HEK293 (cell line): Measurements from ENCODE around the gene SH3PXD2B.
"Not testable (repeated sequence)": the region's sequence is repeated elsewhere in the genome, so short reads cannot be mapped to it uniquely, and the experiment has no call there.

ENCODE experiments used
- CTCF ChIA-PET: fragments of 350-600 bp; formaldehyde crosslinking; extraction: SDS; loops from one replicate; lab custom pipeline; 2021; ENCODE audit warnings: antibody characterized with exemption; lab: Yijun Ruan, JAX
- POLR2A ChIA-PET: fragments of 300-600 bp; formaldehyde crosslinking; extraction: SDS; loops from one replicate; lab custom pipeline; 2020; ENCODE audit warnings: antibody characterized with exemption, inconsistent platforms; lab: Yijun Ruan, JAX
- H3K27ac ChIP-seq: fragments of 200-500 bp; sonication (Bioruptor generic); 2 replicates; pipeline ENCODE4 v1.5.1; 2014; ENCODE audit warnings: low read depth, low read length, control low read depth, inconsistent platforms; ENCODE audit errors: extremely low read depth
- H3K36me3 ChIP-seq, 2 experiments: fragments of 200-500 bp in 1 of 2; sonication (Bioruptor generic) in 1 of 2; 1 replicate in 1 of 2; 2 replicates in 1 of 2; pipeline ENCODE4 v1.5.1; 2014 to 2017; ENCODE audit warnings: inconsistent platforms in 2 of 2, low read length in 2 of 2; ENCODE audit not compliant: control insufficient read depth in 2 of 2, insufficient read depth in 1 of 2
- H3K4me1 ChIP-seq: fragments of 200-500 bp; sonication (Bioruptor generic); 2 replicates; pipeline ENCODE4 v1.5.1; 2014; ENCODE audit warnings: mild to moderate bottlenecking, low read length, inconsistent platforms; ENCODE audit not compliant: control insufficient read depth, insufficient read depth
- H3K4me3 ChIP-seq: 2 replicates; pipeline ENCODE4 v1.5.1; 2011; ENCODE audit warnings: low read depth, mild to moderate bottlenecking, control low read depth, low read length, moderate library complexity
- H3K9me3 ChIP-seq: fragments of 200-500 bp; sonication (Bioruptor generic); 2 replicates; pipeline ENCODE4 v1.5.1; 2014; ENCODE audit warnings: low read depth, low read length, inconsistent platforms; ENCODE audit not compliant: control insufficient read depth, insufficient read depth
- FEZF1 ChIP-seq: fragments of 450-650 bp; formaldehyde crosslinking; IDR thresholded peaks from 2 replicates; pipeline ENCODE4 v1.5.1; 2016; ENCODE audit warnings: missing biosample characterization, missing genetic modification characterization
- GFI1B ChIP-seq: fragments of 450-650 bp; formaldehyde crosslinking; IDR thresholded peaks from 2 replicates; pipeline ENCODE4 v1.5.1; 2016; ENCODE audit warnings: missing biosample characterization, missing genetic modification characterization
- HOXA7 ChIP-seq: sonication (generic); formaldehyde crosslinking; IDR thresholded peaks from 2 replicates; pipeline ENCODE4 v1.8.1; 2022; ENCODE audit warnings: missing genetic modification reagents, borderline replicate concordance
- KLF10 ChIP-seq: fragments of 450-650 bp; IDR thresholded peaks from 2 replicates; pipeline ENCODE4 v1.5.1; 2018; ENCODE audit warnings: missing biosample characterization, mild to moderate bottlenecking, missing genetic modification characterization
- PRDM1 ChIP-seq: fragments of 450-650 bp; formaldehyde crosslinking; IDR thresholded peaks from 2 replicates; pipeline ENCODE4; 2016; ENCODE audit warnings: missing biosample characterization, missing genetic modification characterization
- SCRT1 ChIP-seq: fragments of 450-650 bp; formaldehyde crosslinking; IDR thresholded peaks from 2 replicates; pipeline ENCODE4 v1.5.1; 2016; ENCODE audit warnings: missing biosample characterization, missing genetic modification characterization, borderline replicate concordance
- SP3 ChIP-seq: fragments of 450-650 bp; formaldehyde crosslinking; IDR thresholded peaks from 2 replicates; pipeline ENCODE4 v1.5.1; 2016; ENCODE audit warnings: missing biosample characterization, missing genetic modification characterization
- WT1 ChIP-seq: fragments of 450-650 bp; formaldehyde crosslinking; IDR thresholded peaks from 2 replicates; pipeline ENCODE4 v1.5.1; 2016; ENCODE audit warnings: missing biosample characterization, missing genetic modification characterization
- ZBTB21 ChIP-seq: fragments of 450-650 bp; formaldehyde crosslinking; IDR thresholded peaks from 2 replicates; pipeline ENCODE4 v1.5.1; 2017; ENCODE audit warnings: missing biosample characterization, missing genetic modification characterization
- ZFHX2 ChIP-seq: fragments of 450-650 bp; formaldehyde crosslinking; conservative IDR thresholded peaks from 2 replicates; pipeline ENCODE4 v1.5.1; 2016; ENCODE audit warnings: missing biosample characterization, missing genetic modification characterization
- ZIC2 ChIP-seq: fragments of 450-650 bp; formaldehyde crosslinking; IDR thresholded peaks from 2 replicates; pipeline ENCODE4 v1.5.1; 2016; ENCODE audit warnings: missing biosample characterization, missing genetic modification characterization
- ZNF292 ChIP-seq: fragments of 450-650 bp; formaldehyde crosslinking; IDR thresholded peaks from 2 replicates; pipeline ENCODE4 v1.5.1; 2016; ENCODE audit warnings: low read depth, missing biosample characterization, missing genetic modification characterization, borderline replicate concordance
- ZNF354C ChIP-seq: fragments of 450-650 bp; formaldehyde crosslinking; IDR thresholded peaks from 2 replicates; pipeline ENCODE4 v1.5.1; 2016; ENCODE audit warnings: missing biosample characterization, missing genetic modification characterization, low read depth, borderline replicate concordance
- ZNF394 ChIP-seq: fragments of 450-650 bp; formaldehyde crosslinking; IDR thresholded peaks from 2 replicates; pipeline ENCODE4 v1.5.1; 2016; ENCODE audit warnings: missing biosample characterization, missing genetic modification characterization, mild to moderate bottlenecking, moderate library complexity, borderline replicate concordance
- ZNF555 ChIP-seq: fragments of 450-650 bp; formaldehyde crosslinking; conservative IDR thresholded peaks from 2 replicates; pipeline ENCODE4 v1.5.1; 2017; ENCODE audit warnings: missing biosample characterization, mild to moderate bottlenecking, missing genetic modification characterization, inconsistent platforms
- ZNF610 ChIP-seq: fragments of 450-650 bp; formaldehyde crosslinking; IDR thresholded peaks from 2 replicates; pipeline ENCODE4 v1.5.1; 2016; ENCODE audit warnings: missing biosample characterization, missing genetic modification characterization, borderline replicate concordance
- ZNF629 ChIP-seq: fragments of 450-650 bp; formaldehyde crosslinking; IDR thresholded peaks from 2 replicates; pipeline ENCODE4 v1.5.1; 2017; ENCODE audit warnings: missing biosample characterization, missing genetic modification characterization
- ZNF664 ChIP-seq: fragments of 450-650 bp; formaldehyde crosslinking; IDR thresholded peaks from 2 replicates; pipeline ENCODE4 v1.5.1; 2016; ENCODE audit warnings: missing biosample characterization, missing genetic modification characterization
- ZNF747 ChIP-seq: fragments of 450-650 bp; formaldehyde crosslinking; IDR thresholded peaks from 2 replicates; pipeline ENCODE4 v1.5.1; 2016; ENCODE audit warnings: missing biosample characterization, missing genetic modification characterization
- TF ChIP-seq, protein P1 (sequence below): sonication (generic); formaldehyde crosslinking; IDR thresholded peaks from 2 replicates; pipeline ENCODE4 v1.8.1; 2022; ENCODE audit warnings: mild to moderate bottlenecking, moderate library complexity, missing genetic modification reagents
- TF ChIP-seq, protein P2 (sequence below): fragments of 450-650 bp; formaldehyde crosslinking; IDR thresholded peaks from 2 replicates; pipeline ENCODE4 v1.5.1; 2017; ENCODE audit warnings: missing biosample characterization, missing genetic modification characterization
- TF ChIP-seq, protein P3 (sequence below): fragments of 450-650 bp; formaldehyde crosslinking; IDR thresholded peaks from 2 replicates; pipeline ENCODE4; 2016; ENCODE audit warnings: missing biosample characterization, missing genetic modification characterization
- TF ChIP-seq, protein P4 (sequence below): fragments of 450-650 bp; formaldehyde crosslinking; IDR thresholded peaks from 2 replicates; pipeline ENCODE4 v1.5.1; 2016; ENCODE audit warnings: missing biosample characterization, missing genetic modification characterization
- TF ChIP-seq, protein P5 (sequence below): fragments of 450-650 bp; formaldehyde crosslinking; IDR thresholded peaks from 2 replicates; pipeline ENCODE4 v1.5.1; 2016; ENCODE audit warnings: missing biosample characterization, missing genetic modification characterization

SH3PXD2B gene

DNA sequence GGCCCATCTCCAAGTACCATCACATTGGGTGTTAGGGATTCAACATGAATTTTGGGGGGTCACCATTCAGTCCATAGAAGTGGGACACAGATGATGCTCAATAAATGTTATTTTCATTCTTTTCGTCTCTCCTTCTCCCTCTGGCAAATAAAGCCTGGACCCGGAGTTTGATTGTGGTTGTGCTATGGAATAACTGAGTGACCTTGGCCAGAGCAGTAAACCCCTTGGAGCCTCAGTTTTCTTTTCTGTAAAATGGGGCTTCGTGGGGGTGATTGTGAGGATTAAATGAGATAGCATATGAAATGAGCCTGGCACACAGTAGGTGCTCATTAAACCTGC lies 24.3 kb upstream of the SH3PXD2B start:
- H3K27ac ChIP-seq, H3K4me3 ChIP-seq, POLR2A ChIA-PET, H3K9me3 ChIP-seq, H3K36me3 ChIP-seq, H3K4me1 ChIP-seq: not testable (repeated sequence)
- TF ChIP-seq ZNF664 (tag by site-specific recombination) (peak; percentile 98), ZNF629 (tag by site-specific recombination) (peak; percentile 65; the same call in 1 of the 2 replicates), ZBTB21 (tag by site-specific recombination) (peak; percentile 43; the same call in 1 of the 2 replicates)
- CTCF ChIA-PET, result interaction anchor here (0.8 to 7.0 kb wide), 12 partner anchors 19 to 220 kb away, joined by 3 to 159 read pairs (median 4); no protein-coding TSS in a partner anchor

DNA sequence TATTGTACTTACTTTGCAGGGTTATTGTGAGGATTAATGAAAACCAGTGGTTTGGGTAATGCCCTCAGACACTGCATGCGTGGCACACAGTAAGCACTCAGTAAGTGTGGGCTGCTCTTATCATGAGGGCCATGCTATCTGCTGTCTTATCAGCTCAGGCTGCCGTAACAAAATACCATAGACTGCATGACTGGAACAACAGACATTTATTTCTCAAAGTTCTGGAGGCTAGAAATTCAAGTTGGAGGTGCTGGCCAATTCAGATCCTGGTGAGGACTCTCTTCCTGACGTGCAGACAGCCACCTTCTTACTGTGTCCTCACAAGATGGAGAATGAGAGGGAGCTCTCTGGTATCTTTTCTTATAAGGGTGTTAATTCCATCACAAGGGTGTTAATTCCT lies 23.9 kb upstream of the SH3PXD2B start:
- ChIA-PET POLR2A (no interaction called here), CTCF (interaction anchor here (0.6 to 7.0 kb wide), 5 partner anchors 21 to 237 kb away, joined by 3 to 159 read pairs (median 4); no protein-coding TSS in a partner anchor)
- TF ChIP-seq HOXA7 (CRISPR knock-in tag) (no peak), ZFHX2 (no peak), GFI1B (tag by site-specific recombination) (no peak), KLF10 (no peak), ZNF354C (tag by site-specific recombination) (no peak)
- TF ChIP-seq, protein P1, sequence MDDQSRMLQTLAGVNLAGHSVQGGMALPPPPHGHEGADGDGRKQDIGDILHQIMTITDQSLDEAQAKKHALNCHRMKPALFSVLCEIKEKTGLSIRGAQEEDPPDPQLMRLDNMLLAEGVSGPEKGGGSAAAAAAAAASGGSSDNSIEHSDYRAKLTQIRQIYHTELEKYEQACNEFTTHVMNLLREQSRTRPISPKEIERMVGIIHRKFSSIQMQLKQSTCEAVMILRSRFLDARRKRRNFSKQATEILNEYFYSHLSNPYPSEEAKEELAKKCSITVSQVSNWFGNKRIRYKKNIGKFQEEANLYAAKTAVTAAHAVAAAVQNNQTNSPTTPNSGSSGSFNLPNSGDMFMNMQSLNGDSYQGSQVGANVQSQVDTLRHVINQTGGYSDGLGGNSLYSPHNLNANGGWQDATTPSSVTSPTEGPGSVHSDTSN (CRISPR knock-in tag), result no peak
- TF ChIP-seq, protein P2, sequence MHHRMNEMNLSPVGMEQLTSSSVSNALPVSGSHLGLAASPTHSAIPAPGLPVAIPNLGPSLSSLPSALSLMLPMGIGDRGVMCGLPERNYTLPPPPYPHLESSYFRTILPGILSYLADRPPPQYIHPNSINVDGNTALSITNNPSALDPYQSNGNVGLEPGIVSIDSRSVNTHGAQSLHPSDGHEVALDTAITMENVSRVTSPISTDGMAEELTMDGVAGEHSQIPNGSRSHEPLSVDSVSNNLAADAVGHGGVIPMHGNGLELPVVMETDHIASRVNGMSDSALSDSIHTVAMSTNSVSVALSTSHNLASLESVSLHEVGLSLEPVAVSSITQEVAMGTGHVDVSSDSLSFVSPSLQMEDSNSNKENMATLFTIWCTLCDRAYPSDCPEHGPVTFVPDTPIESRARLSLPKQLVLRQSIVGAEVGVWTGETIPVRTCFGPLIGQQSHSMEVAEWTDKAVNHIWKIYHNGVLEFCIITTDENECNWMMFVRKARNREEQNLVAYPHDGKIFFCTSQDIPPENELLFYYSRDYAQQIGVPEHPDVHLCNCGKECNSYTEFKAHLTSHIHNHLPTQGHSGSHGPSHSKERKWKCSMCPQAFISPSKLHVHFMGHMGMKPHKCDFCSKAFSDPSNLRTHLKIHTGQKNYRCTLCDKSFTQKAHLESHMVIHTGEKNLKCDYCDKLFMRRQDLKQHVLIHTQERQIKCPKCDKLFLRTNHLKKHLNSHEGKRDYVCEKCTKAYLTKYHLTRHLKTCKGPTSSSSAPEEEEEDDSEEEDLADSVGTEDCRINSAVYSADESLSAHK, result no peak

DNA sequence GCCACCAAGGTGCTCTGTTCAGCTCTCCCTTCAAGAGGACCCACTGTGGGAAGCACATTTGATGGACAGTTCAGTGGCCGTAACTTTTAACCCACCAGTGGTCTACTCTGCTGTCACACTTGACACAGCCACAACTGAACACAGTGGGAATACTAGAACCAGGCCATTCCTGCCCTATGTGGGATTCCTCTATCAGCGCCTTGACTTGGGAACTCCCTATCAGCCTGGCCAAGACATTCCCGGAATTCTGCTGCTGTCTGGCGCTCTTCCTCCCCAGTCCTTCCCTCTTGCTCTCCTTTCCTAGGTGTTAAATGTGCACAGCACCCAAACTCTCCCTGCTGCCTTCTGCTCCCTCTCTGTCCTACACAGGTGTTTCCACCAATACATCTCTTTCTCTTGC lies 23.1 kb upstream of the SH3PXD2B start:
- ChIA-PET POLR2A (no interaction called here), CTCF (no interaction called here)
- no peak overlapping the region for H3K4me3 ChIP-seq
- H3K27ac ChIP-seq, result no peak overlapping the region
- H3K36me3 ChIP-seq, result no peaks in the 10 kb centered on the region
- no peaks in the 10 kb centered on the region for H3K4me1 ChIP-seq
- no peaks in the 10 kb centered on the region for H3K9me3 ChIP-seq
- TF ChIP-seq ZNF292 (tag by site-specific recombination), result no peak
- TF ChIP-seq WT1, result no peak
- TF ChIP-seq ZNF610 (tag by site-specific recombination), result no peak
- TF ChIP-seq ZIC2, result no peak
- TF ChIP-seq ZNF747 (tag by site-specific recombination), result no peak
- TF ChIP-seq SCRT1 (tag by site-specific recombination), result no peak
- no peak for TF ChIP-seq SP3 (tag by site-specific recombination)
- TF ChIP-seq ZNF555 (tag by site-specific recombination), result no peak
- TF ChIP-seq FEZF1, result no peak
- TF ChIP-seq ZNF394 (tag by site-specific recombination), result no peak
- TF ChIP-seq, protein P3, sequence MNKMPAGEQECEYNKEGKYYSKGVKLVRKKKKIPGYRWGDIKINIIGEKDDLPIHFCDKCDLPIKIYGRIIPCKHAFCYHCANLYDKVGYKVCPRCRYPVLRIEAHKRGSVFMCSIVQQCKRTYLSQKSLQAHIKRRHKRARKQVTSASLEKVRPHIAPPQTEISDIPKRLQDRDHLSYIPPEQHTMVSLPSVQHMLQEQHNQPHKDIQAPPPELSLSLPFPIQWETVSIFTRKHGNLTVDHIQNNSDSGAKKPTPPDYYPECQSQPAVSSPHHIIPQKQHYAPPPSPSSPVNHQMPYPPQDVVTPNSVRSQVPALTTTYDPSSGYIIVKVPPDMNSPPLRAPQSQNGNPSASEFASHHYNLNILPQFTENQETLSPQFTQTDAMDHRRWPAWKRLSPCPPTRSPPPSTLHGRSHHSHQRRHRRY (tag by site-specific recombination), result no peak
- TF ChIP-seq PRDM1 (tag by site-specific recombination), result no peak
- TF ChIP-seq, protein P4, sequence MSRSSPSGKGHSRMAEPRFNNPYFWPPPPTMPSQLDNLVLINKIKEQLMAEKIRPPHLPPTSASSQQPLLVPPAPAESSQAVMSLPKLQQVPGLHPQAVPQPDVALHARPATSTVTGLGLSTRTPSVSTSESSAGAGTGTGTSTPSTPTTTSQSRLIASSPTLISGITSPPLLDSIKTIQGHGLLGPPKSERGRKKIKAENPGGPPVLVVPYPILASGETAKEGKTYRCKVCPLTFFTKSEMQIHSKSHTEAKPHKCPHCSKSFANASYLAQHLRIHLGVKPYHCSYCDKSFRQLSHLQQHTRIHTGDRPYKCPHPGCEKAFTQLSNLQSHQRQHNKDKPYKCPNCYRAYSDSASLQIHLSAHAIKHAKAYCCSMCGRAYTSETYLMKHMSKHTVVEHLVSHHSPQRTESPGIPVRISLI (tag by site-specific recombination), result no peak
- TF ChIP-seq, protein P5, sequence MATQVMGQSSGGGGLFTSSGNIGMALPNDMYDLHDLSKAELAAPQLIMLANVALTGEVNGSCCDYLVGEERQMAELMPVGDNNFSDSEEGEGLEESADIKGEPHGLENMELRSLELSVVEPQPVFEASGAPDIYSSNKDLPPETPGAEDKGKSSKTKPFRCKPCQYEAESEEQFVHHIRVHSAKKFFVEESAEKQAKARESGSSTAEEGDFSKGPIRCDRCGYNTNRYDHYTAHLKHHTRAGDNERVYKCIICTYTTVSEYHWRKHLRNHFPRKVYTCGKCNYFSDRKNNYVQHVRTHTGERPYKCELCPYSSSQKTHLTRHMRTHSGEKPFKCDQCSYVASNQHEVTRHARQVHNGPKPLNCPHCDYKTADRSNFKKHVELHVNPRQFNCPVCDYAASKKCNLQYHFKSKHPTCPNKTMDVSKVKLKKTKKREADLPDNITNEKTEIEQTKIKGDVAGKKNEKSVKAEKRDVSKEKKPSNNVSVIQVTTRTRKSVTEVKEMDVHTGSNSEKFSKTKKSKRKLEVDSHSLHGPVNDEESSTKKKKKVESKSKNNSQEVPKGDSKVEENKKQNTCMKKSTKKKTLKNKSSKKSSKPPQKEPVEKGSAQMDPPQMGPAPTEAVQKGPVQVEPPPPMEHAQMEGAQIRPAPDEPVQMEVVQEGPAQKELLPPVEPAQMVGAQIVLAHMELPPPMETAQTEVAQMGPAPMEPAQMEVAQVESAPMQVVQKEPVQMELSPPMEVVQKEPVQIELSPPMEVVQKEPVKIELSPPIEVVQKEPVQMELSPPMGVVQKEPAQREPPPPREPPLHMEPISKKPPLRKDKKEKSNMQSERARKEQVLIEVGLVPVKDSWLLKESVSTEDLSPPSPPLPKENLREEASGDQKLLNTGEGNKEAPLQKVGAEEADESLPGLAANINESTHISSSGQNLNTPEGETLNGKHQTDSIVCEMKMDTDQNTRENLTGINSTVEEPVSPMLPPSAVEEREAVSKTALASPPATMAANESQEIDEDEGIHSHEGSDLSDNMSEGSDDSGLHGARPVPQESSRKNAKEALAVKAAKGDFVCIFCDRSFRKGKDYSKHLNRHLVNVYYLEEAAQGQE (tag by site-specific recombination), result no peak

More for the DNA sequence above, 23.9 kb upstream of the SH3PXD2B start:
- no peaks in the 10 kb centered on the region for H3K9me3 ChIP-seq
- H3K36me3 ChIP-seq, result no peaks in the 10 kb centered on the region
- no peak overlapping the region for H3K4me3 ChIP-seq
- H3K4me1 ChIP-seq, result no peaks in the 10 kb centered on the region
- no peak overlapping the region for H3K27ac ChIP-seq
